OCI-LY3 (cell line): ENCODE data around the gene ABCD3.
A peak's percentile ranks its signal among the peaks of the same experiment; 100 is the strongest.

ENCODE experiments used
- H2AFZ ChIP-seq: fragments of 200-600, 300-600 bp; shearing (Covaris generic); 2 replicates; pipeline ENCODE4 v1.6.0; 2014; ENCODE audit warnings: antibody characterized with exemption, low read depth, low read length
- H3K27ac ChIP-seq: fragments of 200-600, 300-600 bp; sonication (generic); 2 replicates; pipeline ENCODE4 v1.5.1; 2014; ENCODE audit warnings: mild to moderate bottlenecking, low read length, moderate library complexity, mixed read lengths
- H3K27me3 ChIP-seq: fragments of 200-600, 300-600 bp; sonication (generic); 2 replicates; pipeline ENCODE4 v1.6.1; 2014; ENCODE audit warnings: low read depth, low read length, mixed read lengths
- H3K36me3 ChIP-seq: fragments of 200-600, 300-600 bp; sonication (generic); replicated peaks from 2 replicates; pipeline ENCODE3; 2014; ENCODE audit warnings: low read depth, low read length, mixed read lengths
- H3K4me1 ChIP-seq: fragments of 300-600, 200-600 bp; sonication (generic); 2 replicates; pipeline ENCODE4 v1.6.1; 2014; ENCODE audit warnings: low read length, mixed read lengths
- H3K4me2 ChIP-seq: fragments of 200-600, 300-600 bp; sonication (generic); 2 replicates; pipeline ENCODE4 v1.6.1; 2014; ENCODE audit warnings: low read length, mixed read lengths
- H3K4me3 ChIP-seq: fragments of 300-600, 200-600 bp; sonication (generic); 2 replicates; pipeline ENCODE4 v1.5.1; 2014; ENCODE audit warnings: antibody characterized with exemption, mild to moderate bottlenecking, low read length, moderate library complexity
- H3K79me2 ChIP-seq: fragments of 300-600, 200-600 bp; shearing (Covaris generic); 2 replicates; pipeline ENCODE4 v1.6.1; 2014; ENCODE audit warnings: mild to moderate bottlenecking, low read length, mixed read lengths
- H3K9ac ChIP-seq: fragments of 300-600, 200-600 bp; shearing (Covaris generic); 2 replicates; pipeline ENCODE4 v1.6.0; 2014; ENCODE audit warnings: mild to moderate bottlenecking, low read length, moderate library complexity
- H3K9me3 ChIP-seq: fragments of 200-600, 300-600 bp; shearing (Covaris generic); 2 replicates; pipeline ENCODE4 v1.6.1; 2014; ENCODE audit warnings: low read length, mixed read lengths; ENCODE audit not compliant: insufficient read depth
- H4K20me1 ChIP-seq: fragments of 200-600, 300-600 bp; sonication (generic); 2 replicates; pipeline ENCODE4 v1.6.1; 2016; ENCODE audit warnings: low read length, mixed read lengths; ENCODE audit not compliant: insufficient read depth
- CTCF ChIP-seq: fragments of 200-600, 300-600 bp; sonication (generic); IDR thresholded peaks from 2 replicates; pipeline ENCODE4 v1.5.1; 2014; ENCODE audit warnings: antibody characterized with exemption, low read length, low read depth
- EZH2phosphoT487 ChIP-seq: fragments of 200-600 bp; shearing (Covaris generic); IDR thresholded peaks from 2 replicates; pipeline ENCODE4 v1.6.1; 2018; ENCODE audit warnings: antibody characterized with exemption, mixed run types, low read depth

Gene ABCD3

GRCh38 chr1:94416901-94417727 lies 1.1 kb upstream of the ABCD3 start:
- peaks cover 7% of the 10 kb centered on the region for H4K20me1 ChIP-seq
- no peaks in the 10 kb centered on the region for H3K9me3 ChIP-seq
- peaks cover 29% of the 10 kb centered on the region for H3K79me2 ChIP-seq
- peak overlapping the region; percentile 64 for H2AFZ ChIP-seq
- peak overlapping the region; percentile 53; the same call in 1 of the 2 replicates for H3K27ac ChIP-seq
- H3K4me1 ChIP-seq, result peaks cover 14% of the 10 kb centered on the region
- peaks cover 11% of the 10 kb centered on the region; the same call in 1 of the 2 replicates for H3K27me3 ChIP-seq
- TF ChIP-seq CTCF, result no peak
- TF ChIP-seq EZH2phosphoT487, result no peak
- H3K4me2 ChIP-seq, result peak overlapping the region; percentile 76
- no peaks in the 10 kb centered on the region for H3K36me3 ChIP-seq
- H3K4me3 ChIP-seq, result peak overlapping the region; percentile 94
- peak overlapping the region; percentile 71 for H3K9ac ChIP-seq

- Histone ChIP-seq H4K20me1 (peaks cover 7% of the 10 kb centered on the region), H3K4me2 (peak overlapping the region; percentile 76), H2AFZ (peak overlapping the region; percentile 64), H3K4me1 (peaks cover 14% of the 10 kb centered on the region), H3K9ac (peak overlapping the region; percentile 71), H3K27me3 (peaks cover 11% of the 10 kb centered on the region; the same call in 1 of the 2 replicates), H3K79me2 (peaks cover 34% of the 10 kb centered on the region), H3K36me3 (no peaks in the 10 kb centered on the region), H3K4me3 (peak overlapping the region; percentile 94), H3K27ac (peak overlapping the region; percentile 53), H3K9me3 (no peaks in the 10 kb centered on the region)
- TF ChIP-seq CTCF (no peak), EZH2phosphoT487 (no peak)
Observed at GRCh38 chr1:94417728-94417977, 536 bp upstream of the ABCD3 start.

- H3K27ac ChIP-seq, result no peak overlapping the region
- TF ChIP-seq EZH2phosphoT487, result no peak
- peaks cover 25% of the 10 kb centered on the region for H3K4me1 ChIP-seq
- H3K9me3 ChIP-seq, result no peaks in the 10 kb centered on the region
- H3K79me2 ChIP-seq, result peaks cover 46% of the 10 kb centered on the region
- H2AFZ ChIP-seq, result no peak overlapping the region; the same call in 1 of the 2 replicates
- no peaks in the 10 kb centered on the region for H3K36me3 ChIP-seq
- H3K4me3 ChIP-seq, result peak overlapping the region; percentile 94
- H3K9ac ChIP-seq, result peak overlapping the region; percentile 80
- H3K27me3 ChIP-seq, result peaks cover 11% of the 10 kb centered on the region; the same call in 1 of the 2 replicates
- H3K4me2 ChIP-seq, result peak overlapping the region; percentile 99
- H4K20me1 ChIP-seq, result peaks cover 14% of the 10 kb centered on the region
Observed at GRCh38 chr1:94418664-94419655, 771 bp downstream of the ABCD3 start.

GRCh38 chr1:94422115-94422820 lies 4.1 kb downstream of the ABCD3 start:
- peaks cover 11% of the 10 kb centered on the region; the same call in 1 of the 2 replicates for H3K27me3 ChIP-seq
- no peak overlapping the region for H3K9ac ChIP-seq
- no peaks in the 10 kb centered on the region for H3K9me3 ChIP-seq
- TF ChIP-seq EZH2phosphoT487 (no peak), CTCF (no peak)
- H3K36me3 ChIP-seq, result no peaks in the 10 kb centered on the region
- peaks cover 30% of the 10 kb centered on the region for H3K4me1 ChIP-seq
- H4K20me1 ChIP-seq, result peaks cover 14% of the 10 kb centered on the region
- no peak overlapping the region for H3K4me3 ChIP-seq
- no peak overlapping the region for H2AFZ ChIP-seq
- H3K27ac ChIP-seq, result no peak overlapping the region
- no peak overlapping the region for H3K4me2 ChIP-seq
- peaks cover 74% of the 10 kb centered on the region for H3K79me2 ChIP-seq
